SU-DHL-6 (cell line): ENCODE data around the gene GRB14.

Source experiments
- H2AFZ ChIP-seq: fragments of 200-600 bp; sonication (generic); 2 replicates; pipeline ENCODE4 v1.6.1; 2014; ENCODE audit warnings: low read depth, mild to moderate bottlenecking, moderate library complexity, mixed read lengths, antibody characterized with exemption, low read length; ENCODE audit not compliant: severe bottlenecking
- H3F3A ChIP-seq: fragments of 200-600 bp; shearing (Covaris generic); 2 replicates; pipeline ENCODE4 v1.6.0; 2016; ENCODE audit warnings: antibody characterized with exemption, mild to moderate bottlenecking; ENCODE audit not compliant: insufficient read depth
- H3K27ac ChIP-seq: fragments of 200-600 bp; sonication (generic); 2 replicates; pipeline ENCODE4 v1.5.1; 2016; ENCODE audit warnings: low read depth, mild to moderate bottlenecking, low read length, moderate library complexity, mixed read lengths
- H3K27me3 ChIP-seq: fragments of 200-600 bp; sonication (generic), shearing (Covaris generic); 2 replicates; pipeline ENCODE4 v1.6.0; 2014; ENCODE audit warnings: mild to moderate bottlenecking, low read length
- H3K36me3 ChIP-seq: fragments of 200-600 bp; sonication (generic); 2 replicates; pipeline ENCODE4 v1.6.1; 2014; ENCODE audit warnings: mild to moderate bottlenecking, low read length, mixed read lengths
- H3K4me2 ChIP-seq: fragments of 300-600, 200-600 bp; shearing (Covaris generic), sonication (generic); 2 replicates; pipeline ENCODE4 v1.6.0; 2014; ENCODE audit warnings: low read length, low read depth, mild to moderate bottlenecking; ENCODE audit not compliant: poor library complexity, severe bottlenecking
- H3K4me3 ChIP-seq: fragments of 200-600 bp; sonication (generic); 2 replicates; pipeline ENCODE4 v1.5.1; 2014; ENCODE audit warnings: antibody characterized with exemption, low read length, mild to moderate bottlenecking, mixed read lengths; ENCODE audit not compliant: insufficient read depth, poor library complexity, severe bottlenecking
- H3K79me2 ChIP-seq: fragments of 200-600 bp; sonication (generic); 2 replicates; pipeline ENCODE4 v1.6.1; 2014; ENCODE audit warnings: mild to moderate bottlenecking, low read length, moderate library complexity; ENCODE audit not compliant: insufficient read depth
- H3K9ac ChIP-seq: fragments of 200-600 bp; sonication (generic); 2 replicates; pipeline ENCODE4 v1.7.0; 2014; ENCODE audit warnings: mild to moderate bottlenecking, low read length
- H3K9me2 ChIP-seq: fragments of 200-600 bp; sonication (generic); replicated peaks from 2 replicates; pipeline ENCODE4 v1.6.1; 2014; ENCODE audit warnings: low read length; ENCODE audit not compliant: insufficient read depth
- H3K9me3 ChIP-seq: fragments of 200-600 bp; sonication (generic); 2 replicates; pipeline ENCODE4 v1.6.1; 2014; ENCODE audit warnings: low read length, mixed read lengths; ENCODE audit not compliant: insufficient read depth
- H4K20me1 ChIP-seq: fragments of 200-600 bp; sonication (generic); 2 replicates; pipeline ENCODE4 v1.6.1; 2014; ENCODE audit warnings: low read depth, mild to moderate bottlenecking, antibody characterized with exemption, low read length, moderate library complexity, mixed read lengths
- CTCF ChIP-seq: fragments of 200-600 bp; sonication (generic); IDR thresholded peaks from one replicate; pipeline ENCODE4 v1.5.1; 2017; ENCODE audit warnings: antibody characterized with exemption, mild to moderate bottlenecking, low read length, moderate library complexity; ENCODE audit not compliant: insufficient read depth, poor library complexity, severe bottlenecking
- EZH2phosphoT487 ChIP-seq: fragments of 200-600 bp; sonication (generic), shearing (Covaris generic); conservative IDR thresholded peaks from 2 replicates; pipeline ENCODE4 v1.6.1; 2018; ENCODE audit warnings: mild to moderate bottlenecking, antibody characterized with exemption, low read length, moderate library complexity, mixed read lengths

Gene GRB14

GRCh38 chr2:164664070-164664469 is 42.8 kb upstream of the GRB14 start:
- no peak overlapping the region for H3K4me2 ChIP-seq
- H4K20me1 ChIP-seq, result no peaks in the 10 kb centered on the region
- no peak overlapping the region for H3K9ac ChIP-seq
- no peaks in the 10 kb centered on the region for H3K9me2 ChIP-seq
- no peak overlapping the region for H3K4me3 ChIP-seq
- no peak overlapping the region for H3K27ac ChIP-seq
- no peaks in the 10 kb centered on the region for H3K9me3 ChIP-seq
- H2AFZ ChIP-seq, result no peak overlapping the region
- no peaks in the 10 kb centered on the region for H3K36me3 ChIP-seq
- no peak for TF ChIP-seq EZH2phosphoT487
- TF ChIP-seq CTCF, result no peak
- H3K79me2 ChIP-seq, result no peaks in the 10 kb centered on the region
- no peaks in the 10 kb centered on the region for H3K27me3 ChIP-seq
- no peaks in the 10 kb centered on the region for H3F3A ChIP-seq

GRCh38 chr2:164662868-164663631 is 41.8 kb upstream of the GRB14 start:
- Histone ChIP-seq H4K20me1 (no peaks in the 10 kb centered on the region), H3K4me3 (no peak overlapping the region), H3K9me2 (no peaks in the 10 kb centered on the region), H3K9ac (no peak overlapping the region), H3K27ac (no peak overlapping the region), H3K27me3 (no peaks in the 10 kb centered on the region), H3K9me3 (no peaks in the 10 kb centered on the region), H2AFZ (no peak overlapping the region), H3K4me2 (no peak overlapping the region), H3F3A (no peaks in the 10 kb centered on the region), H3K79me2 (no peaks in the 10 kb centered on the region), H3K36me3 (no peaks in the 10 kb centered on the region)
- TF ChIP-seq EZH2phosphoT487, result no peak
- no peak for TF ChIP-seq CTCF

GRCh38 chr2:164662066-164662465 is 40.8 kb upstream of the GRB14 start:
- Histone ChIP-seq H3K79me2 (no peaks in the 10 kb centered on the region), H3K9me2 (no peaks in the 10 kb centered on the region), H3K36me3 (no peaks in the 10 kb centered on the region), H4K20me1 (no peaks in the 10 kb centered on the region), H3K4me3 (no peak overlapping the region), H3K27me3 (no peaks in the 10 kb centered on the region), H3K9ac (no peak overlapping the region), H3K9me3 (no peaks in the 10 kb centered on the region), H3K4me2 (no peak overlapping the region), H2AFZ (no peak overlapping the region), H3K27ac (no peak overlapping the region), H3F3A (no peaks in the 10 kb centered on the region)
- TF ChIP-seq CTCF, result no peak
- no peak for TF ChIP-seq EZH2phosphoT487
